GM23338 (cell line): ENCODE results near the gene CEACAM8. TPM values are rescaled to one million over a fixed set of nuclear protein-coding genes. Genes with fewer than 3 reads are reported as not detected.

Experiments
- ATAC-seq: fragments of 200-7000 bp; cut with Tn5 transposase; 3 replicates; pipeline ENCODE4 v1.9.1; 2020
- DNase-seq: peaks from one replicate; pipeline ENCODE4 v3.0.0-alpha.2; 2015; ENCODE audit warnings: low spot score
- H2AFZ ChIP-seq: fragments of 200-600 bp; sonication (generic); 2 replicates; pipeline ENCODE4 v1.8.0; 2016; ENCODE audit warnings: antibody characterized with exemption, mild to moderate bottlenecking, moderate library complexity
- H3F3A ChIP-seq: fragments of 200-600 bp; sonication (generic); replicated peaks from 2 replicates; pipeline ENCODE4 v1.8.0; 2017; ENCODE audit warnings: antibody characterized with exemption, mixed run types, low read depth
- H3K27ac ChIP-seq: fragments of 200-600 bp; sonication (generic); 2 replicates; pipeline ENCODE4 v1.6.1; 2016; ENCODE audit warnings: low read depth
- H3K27me3 ChIP-seq: fragments of 200-600 bp; sonication (generic); 2 replicates; pipeline ENCODE4 v1.8.0; 2016; ENCODE audit warnings: mild to moderate bottlenecking, mixed run types, moderate library complexity; ENCODE audit not compliant: insufficient read depth
- H3K36me3 ChIP-seq: fragments of 200-600 bp; sonication (generic); 2 replicates; pipeline ENCODE4 v1.8.0; 2016; ENCODE audit warnings: mild to moderate bottlenecking; ENCODE audit not compliant: insufficient read depth
- H3K4me1 ChIP-seq: fragments of 200-600 bp; sonication (generic); 2 replicates; pipeline ENCODE4 v1.8.0; 2016; ENCODE audit warnings: mild to moderate bottlenecking, moderate library complexity; ENCODE audit not compliant: insufficient read depth
- H3K4me2 ChIP-seq: fragments of 200-600 bp; sonication (generic); 2 replicates; pipeline ENCODE4 v1.7.1; 2017; ENCODE audit warnings: mixed run types
- H3K4me3 ChIP-seq: fragments of 200-600 bp; sonication (generic); 2 replicates; pipeline ENCODE4 v1.6.1; 2016; ENCODE audit warnings: mixed run types
- H3K79me2 ChIP-seq: fragments of 200-600 bp; sonication (generic); replicated peaks from 2 replicates; pipeline ENCODE4 v1.8.0; 2017; ENCODE audit warnings: mild to moderate bottlenecking; ENCODE audit not compliant: insufficient read depth
- H3K9me2 ChIP-seq: fragments of 200-600 bp; sonication (generic); 2 replicates; pipeline ENCODE4 v1.8.0; 2017; ENCODE audit not compliant: insufficient read depth
- H4K20me1 ChIP-seq: fragments of 200-600 bp; sonication (generic); replicated peaks from 2 replicates; pipeline ENCODE4 v1.8.0; 2017; ENCODE audit warnings: mild to moderate bottlenecking; ENCODE audit not compliant: insufficient read depth
- H3K27ac Mint-ChIP-seq: 2 replicates; pipeline ENCODE4 v1.8.0; 2020; ENCODE audit warnings: inconsistent platforms, mild to moderate bottlenecking, moderate library complexity, mixed read lengths
- H3K27me3 Mint-ChIP-seq: 3 replicates; pipeline ENCODE4 v1.8.0; 2022; ENCODE audit warnings: low read depth, mild to moderate bottlenecking, moderate library complexity, mixed read lengths, inconsistent platforms; ENCODE audit not compliant: insufficient read depth, poor library complexity
- H3K36me3 Mint-ChIP-seq: 3 replicates; pipeline ENCODE4 v1.8.0; 2021; ENCODE audit warnings: low read depth, mild to moderate bottlenecking, inconsistent platforms, moderate library complexity, mixed read lengths
- H3K4me1 Mint-ChIP-seq: 3 replicates; pipeline ENCODE4 v1.8.0; 2020; ENCODE audit warnings: mild to moderate bottlenecking, inconsistent platforms, mixed read lengths
- H3K4me3 Mint-ChIP-seq: 3 replicates; pipeline ENCODE4 v1.8.0; 2021; ENCODE audit warnings: moderate library complexity, mild to moderate bottlenecking, inconsistent platforms, mixed read lengths
- H3K9me3 Mint-ChIP-seq: 3 replicates; pipeline ENCODE4 v1.8.0; 2020; ENCODE audit warnings: moderate library complexity, mild to moderate bottlenecking, inconsistent platforms, mixed read lengths
- CREB1 ChIP-seq: fragments of 250-450 bp; sonication (Bioruptor Pico); IDR thresholded peaks from 2 replicates; pipeline ENCODE4 v1.5.0; 2020; ENCODE audit warnings: low read depth, mild to moderate bottlenecking, moderate library complexity
- CTCF ChIP-seq, 2 experiments: fragments of 200-600 bp in 1 of 2; sonication (generic) in 1 of 2; conservative IDR thresholded peaks; 2 replicates each; pipeline versions ENCODE4 v1.5.1 to v1.6.1; 2016 to 2017; ENCODE audit warnings: antibody characterized with exemption in 2 of 2, low read depth in 2 of 2, mild to moderate bottlenecking in 2 of 2, moderate library complexity in 1 of 2
- ETS1 ChIP-seq: IDR thresholded peaks from 2 replicates; pipeline ENCODE4 v1.6.1; 2016; ENCODE audit warnings: antibody characterized with exemption
- EZH2 ChIP-seq: fragments of 200-600 bp; sonication (generic); IDR thresholded peaks from one replicate; pipeline ENCODE4 v1.8.0; 2017; ENCODE audit warnings: antibody characterized with exemption, mild to moderate bottlenecking, low read depth; ENCODE audit not compliant: unreplicated experiment
- EZH2phosphoT487 ChIP-seq: fragments of 200-600 bp; sonication (generic); IDR thresholded peaks from one replicate; pipeline ENCODE4 v1.8.1; 2018; ENCODE audit warnings: antibody characterized with exemption; ENCODE audit not compliant: unreplicated experiment
- JUNB ChIP-seq: IDR thresholded peaks from one replicate; pipeline ENCODE4 v1.6.1; 2016; ENCODE audit warnings: antibody characterized with exemption; ENCODE audit not compliant: unreplicated experiment
- NANOG ChIP-seq: IDR thresholded peaks from 2 replicates; pipeline ENCODE4 v1.6.1; 2016; ENCODE audit warnings: antibody characterized with exemption, borderline replicate concordance
- POLR2AphosphoS5 ChIP-seq: IDR thresholded peaks from 2 replicates; pipeline ENCODE4 v1.6.1; 2016; ENCODE audit warnings: antibody characterized with exemption, low read depth
- REST ChIP-seq: IDR thresholded peaks from one replicate; pipeline ENCODE4 v1.6.1; 2018; ENCODE audit warnings: antibody characterized with exemption; ENCODE audit not compliant: unreplicated experiment
- STAT1 ChIP-seq: IDR thresholded peaks from one replicate; pipeline ENCODE4 v1.6.1; 2016; ENCODE audit warnings: antibody characterized with exemption; ENCODE audit not compliant: unreplicated experiment
- ZNF114 ChIP-seq: fragments of 250-450 bp; sonication (Bioruptor Pico); IDR thresholded peaks from 2 replicates; pipeline ENCODE4 v1.5.0; 2020; ENCODE audit warnings: mild to moderate bottlenecking, moderate library complexity
- ZNF331 ChIP-seq: fragments of 250-450 bp; sonication (Bioruptor Pico); IDR thresholded peaks from 2 replicates; pipeline ENCODE4 v1.5.0; 2020; ENCODE audit warnings: low read depth, mild to moderate bottlenecking, moderate library complexity
- ZNF462 ChIP-seq: fragments of 250-450 bp; sonication (Bioruptor Pico); IDR thresholded peaks from 2 replicates; pipeline ENCODE4 v1.5.0; 2020; ENCODE audit warnings: mild to moderate bottlenecking, moderate library complexity
- polyA plus RNA-seq: library from polyadenylated mRNA; unstranded; fragments of >200 nt; fragmentation: Nextera tagmentation; extraction: Ambion mirVana; gene quantifications from 2 replicates; pipeline ENCODE4 v1.2.1, GENCODE V29; 2016
- total RNA-seq: library from RNA; depleted of rRNA; stranded (reverse); fragments of >200 nt; shearing (Covaris generic); gene quantifications from 2 replicates; pipeline ENCODE4 v1.2.3, GENCODE V29; 2014

Gene CEACAM8
- total and polyA plus RNA-seq, 2 experiments from 2014 or later = not detected

GRCh38 chr19:42553292-42554045, 41.3 kb downstream of the CEACAM8 start:
- no peak for TF ChIP-seq POLR2AphosphoS5
- TF ChIP-seq EZH2phosphoT487 = no peak
- no peak for TF ChIP-seq ETS1
- no peak for TF ChIP-seq JUNB
- no peak for TF ChIP-seq STAT1
- no peak for TF ChIP-seq ZNF331 (CRISPR knock-in tag)
- no peak for TF ChIP-seq CREB1 (CRISPR knock-in tag)
- no peak for TF ChIP-seq CTCF (conservative IDR thresholded peaks at IDR 0.05; ENCODE audit: low read depth in 2 of 2)
- no peak for TF ChIP-seq ZNF114
- no peak for TF ChIP-seq ZNF462
- no peak for TF ChIP-seq NANOG
- TF ChIP-seq EZH2 = no peak
- no peak for TF ChIP-seq REST
- no peak overlapping the region for H3K4me3 Mint-ChIP-seq
- Histone ChIP-seq H2AFZ (no peak overlapping the region), H3K4me3 (no peak overlapping the region), H3K4me1 (peaks cover 20% of the 10 kb centered on the region), H3K9me2 (no peaks in the 10 kb centered on the region), H3K36me3 (no peaks in the 10 kb centered on the region), H4K20me1 (no peaks in the 10 kb centered on the region), H3K4me2 (no peak overlapping the region), H3F3A (no peaks in the 10 kb centered on the region), H3K27ac (no peak overlapping the region), H3K27me3 (no peaks in the 10 kb centered on the region), H3K79me2 (no peaks in the 10 kb centered on the region)
- H3K27ac Mint-ChIP-seq = no peak overlapping the region
- DNase-seq = no peak
- peaks cover 33% of the 10 kb centered on the region for H3K4me1 Mint-ChIP-seq
- peaks cover 12% of the 10 kb centered on the region for H3K27me3 Mint-ChIP-seq
- H3K9me3 Mint-ChIP-seq = peaks cover 30% of the 10 kb centered on the region
- peaks cover 21% of the 10 kb centered on the region for H3K36me3 Mint-ChIP-seq
- ATAC-seq = peak; percentile 17; the same call in 1 of the 3 replicates
